ENCODE measurements around the gene SSBP3. TPM values are rescaled to one million over a fixed set of nuclear protein-coding genes. Genes with fewer than 3 reads are reported as not detected.

The SSBP3 gene
- total RNA-seq, 1 experiment from 2014 or later: 26.5 TPM

DNA sequence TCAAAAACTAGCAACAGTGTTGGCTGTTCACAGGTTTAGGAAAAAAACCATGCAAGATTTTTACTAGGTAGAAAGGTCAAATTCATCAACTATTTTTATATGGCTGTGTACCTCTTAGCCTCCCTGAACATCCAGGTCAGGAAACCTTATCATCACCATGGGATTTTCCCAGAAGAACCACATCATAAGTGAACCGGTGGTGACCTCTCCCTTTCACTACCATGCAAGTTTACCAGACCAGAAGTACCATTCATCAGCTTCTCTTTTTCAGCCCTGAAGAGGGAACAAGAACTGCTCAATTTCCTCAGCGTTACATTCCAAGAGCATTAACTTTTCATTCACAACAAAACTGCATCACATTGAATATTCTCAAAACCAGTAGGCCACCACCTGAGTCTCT, 5.9 kb downstream of the SSBP3 start:
- Histone ChIP-seq H3K4me2 (no peak overlapping the region), H3K4me3 (no peak overlapping the region), H3K9me3 (ENCODE audit: insufficient read depth, low read depth) (no peaks in the 10 kb centered on the region), H3K79me2 (ENCODE audit: low read depth) (no peaks in the 10 kb centered on the region), H2AFZ (no peak overlapping the region), H3K27me3 (ENCODE audit: insufficient read depth, low read depth) (no peaks in the 10 kb centered on the region), H4K20me1 (ENCODE audit: insufficient read depth) (no peaks in the 10 kb centered on the region), H3F3A (ENCODE audit: insufficient read depth, low read depth) (no peaks in the 10 kb centered on the region), H3K36me3 (ENCODE audit: low read depth) (no peaks in the 10 kb centered on the region), H3K9me2 (ENCODE audit: insufficient read depth) (no peaks in the 10 kb centered on the region), H3K27ac (no peak overlapping the region), H3K4me1 (replicated peaks; ENCODE audit: insufficient read depth) (no peaks in the 10 kb centered on the region)
- no TSS peak for BruUV-seq (replicated peaks)
- DNase-seq: no peak
- intact Hi-C loops (cut with micrococcal nuclease; ENCODE audit: unreplicated experiment): loop anchor here (10.0 kb wide), 1 partner anchor 86 kb away; no protein-coding TSS in a partner anchor
- CTCF ChIA-PET: no interaction called here
- POLR2A ChIA-PET (ENCODE audit: unreplicated experiment): no interaction called here
- no peak for TF ChIP-seq EZH2 (IDR thresholded peaks at IDR 0.05; ENCODE audit: low read depth)
- TF ChIP-seq, protein P1, sequence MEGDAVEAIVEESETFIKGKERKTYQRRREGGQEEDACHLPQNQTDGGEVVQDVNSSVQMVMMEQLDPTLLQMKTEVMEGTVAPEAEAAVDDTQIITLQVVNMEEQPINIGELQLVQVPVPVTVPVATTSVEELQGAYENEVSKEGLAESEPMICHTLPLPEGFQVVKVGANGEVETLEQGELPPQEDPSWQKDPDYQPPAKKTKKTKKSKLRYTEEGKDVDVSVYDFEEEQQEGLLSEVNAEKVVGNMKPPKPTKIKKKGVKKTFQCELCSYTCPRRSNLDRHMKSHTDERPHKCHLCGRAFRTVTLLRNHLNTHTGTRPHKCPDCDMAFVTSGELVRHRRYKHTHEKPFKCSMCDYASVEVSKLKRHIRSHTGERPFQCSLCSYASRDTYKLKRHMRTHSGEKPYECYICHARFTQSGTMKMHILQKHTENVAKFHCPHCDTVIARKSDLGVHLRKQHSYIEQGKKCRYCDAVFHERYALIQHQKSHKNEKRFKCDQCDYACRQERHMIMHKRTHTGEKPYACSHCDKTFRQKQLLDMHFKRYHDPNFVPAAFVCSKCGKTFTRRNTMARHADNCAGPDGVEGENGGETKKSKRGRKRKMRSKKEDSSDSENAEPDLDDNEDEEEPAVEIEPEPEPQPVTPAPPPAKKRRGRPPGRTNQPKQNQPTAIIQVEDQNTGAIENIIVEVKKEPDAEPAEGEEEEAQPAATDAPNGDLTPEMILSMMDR (conservative IDR thresholded peaks at IDR 0.05): no peak

DNA sequence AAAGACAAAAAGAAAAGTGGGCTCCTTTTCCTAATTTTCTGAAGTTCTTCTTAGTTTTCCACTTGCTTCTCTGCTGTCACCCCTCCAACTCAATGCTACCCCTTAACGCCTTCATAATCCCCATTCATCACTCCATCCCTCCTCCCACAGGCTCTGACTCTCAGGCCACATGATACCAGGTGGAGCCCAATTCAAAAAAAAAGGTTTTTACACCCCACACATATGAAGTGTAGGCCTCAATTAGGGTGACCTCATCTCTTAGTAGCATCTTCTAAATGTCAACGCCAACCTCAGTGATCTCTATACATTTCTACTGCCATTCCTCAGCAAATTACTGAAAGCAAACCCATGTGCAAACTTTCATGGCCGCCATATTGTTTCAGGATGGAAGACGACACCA, 6.4 kb downstream of the SSBP3 start:
- ChIA-PET CTCF (no interaction called here), POLR2A (ENCODE audit: unreplicated experiment) (no interaction called here)
- no peak for TF ChIP-seq EZH2 (IDR thresholded peaks at IDR 0.05; ENCODE audit: low read depth)
- TF ChIP-seq, protein P1 (conservative IDR thresholded peaks at IDR 0.05): no peak
- intact Hi-C loops (cut with micrococcal nuclease; ENCODE audit: unreplicated experiment): loop anchor here (10.0 kb wide), 1 partner anchor 85 kb away; no protein-coding TSS in a partner anchor
- BruUV-seq (replicated peaks): no TSS peak
- DNase-seq: no peak
- Histone ChIP-seq H3K36me3 (ENCODE audit: low read depth) (no peaks in the 10 kb centered on the region), H3K4me2 (no peak overlapping the region), H3K9me3 (ENCODE audit: insufficient read depth, low read depth) (no peaks in the 10 kb centered on the region), H4K20me1 (ENCODE audit: insufficient read depth) (no peaks in the 10 kb centered on the region), H2AFZ (no peak overlapping the region), H3K9me2 (ENCODE audit: insufficient read depth) (no peaks in the 10 kb centered on the region), H3K27me3 (ENCODE audit: insufficient read depth, low read depth) (no peaks in the 10 kb centered on the region), H3K4me3 (no peak overlapping the region), H3K79me2 (ENCODE audit: low read depth) (no peaks in the 10 kb centered on the region), H3K27ac (no peak overlapping the region), H3K4me1 (replicated peaks; ENCODE audit: insufficient read depth) (no peaks in the 10 kb centered on the region), H3F3A (ENCODE audit: insufficient read depth, low read depth) (no peaks in the 10 kb centered on the region)

DNA sequence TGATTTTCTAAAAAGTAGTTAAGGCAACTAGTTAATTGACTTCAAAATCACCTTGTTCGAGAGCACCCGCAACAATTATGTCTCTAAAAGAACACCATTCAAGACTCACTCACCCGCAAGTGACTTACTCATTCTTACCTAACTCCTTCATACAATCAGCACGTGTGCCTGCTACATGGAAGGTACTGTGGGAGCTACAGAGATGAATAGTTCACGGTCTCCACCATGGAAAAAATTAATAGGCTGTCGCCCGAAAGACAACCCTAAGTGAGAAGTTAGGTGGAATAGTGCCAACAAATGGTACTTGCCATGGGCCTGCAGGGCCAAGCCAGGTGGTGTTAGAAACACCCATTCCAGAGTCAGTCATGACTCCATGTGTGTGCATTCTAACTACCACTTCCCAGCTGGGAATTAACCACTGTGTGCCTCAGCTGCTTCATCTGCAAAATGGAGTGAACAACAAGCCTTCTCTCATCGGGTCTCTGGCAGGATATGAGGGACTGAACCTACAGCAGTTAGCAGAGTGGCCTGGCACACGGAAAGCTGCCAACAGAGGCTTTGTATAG, 7.1 kb downstream of the SSBP3 start:
- ChIA-PET POLR2A (ENCODE audit: unreplicated experiment) (no interaction called here), CTCF (no interaction called here)
- TF ChIP-seq EZH2 (IDR thresholded peaks at IDR 0.05; ENCODE audit: low read depth): no peak
- TF ChIP-seq, protein P1 (conservative IDR thresholded peaks at IDR 0.05): no peak
- Histone ChIP-seq H3K9me3 (ENCODE audit: insufficient read depth, low read depth) (no peaks in the 10 kb centered on the region), H3F3A (ENCODE audit: insufficient read depth, low read depth) (no peaks in the 10 kb centered on the region), H3K27ac (no peak overlapping the region), H3K4me2 (no peak overlapping the region), H3K4me1 (replicated peaks; ENCODE audit: insufficient read depth) (no peaks in the 10 kb centered on the region), H3K4me3 (no peak overlapping the region), H3K79me2 (ENCODE audit: low read depth) (no peaks in the 10 kb centered on the region), H3K9me2 (ENCODE audit: insufficient read depth) (no peaks in the 10 kb centered on the region), H4K20me1 (ENCODE audit: insufficient read depth) (no peaks in the 10 kb centered on the region), H2AFZ (no peak overlapping the region), H3K36me3 (ENCODE audit: low read depth) (no peaks in the 10 kb centered on the region), H3K27me3 (ENCODE audit: insufficient read depth, low read depth) (no peaks in the 10 kb centered on the region)
- no TSS peak for BruUV-seq (replicated peaks)
- DNase-seq: no peak
- intact Hi-C loops (cut with micrococcal nuclease; ENCODE audit: unreplicated experiment): no loop called here
